Measurements from ENCODE around the gene GSPT1.
"Not testable (repeated sequence)": the region's sequence is repeated elsewhere in the genome, so short reads cannot be mapped to it uniquely, and the experiment has no call there.

The GSPT1 gene

DNA sequence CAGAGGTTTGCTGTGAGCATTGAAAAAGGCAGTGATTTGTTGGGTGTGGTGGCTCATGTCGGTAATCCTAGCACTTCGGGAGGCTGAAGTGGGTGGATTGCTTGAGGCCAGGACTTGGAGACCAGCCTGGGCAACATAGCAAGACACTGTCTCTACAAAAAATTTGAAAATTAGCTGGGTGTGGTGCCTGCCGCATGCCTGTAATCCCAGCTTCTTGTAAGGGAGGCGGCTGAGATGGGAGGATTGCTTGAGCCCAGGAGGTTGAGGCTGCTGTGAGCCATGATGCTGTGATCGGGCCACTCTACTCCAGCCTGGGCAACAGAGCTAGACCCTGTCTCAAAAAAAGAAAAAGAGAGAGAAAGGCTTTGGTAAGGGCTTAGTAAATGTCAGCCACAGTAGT, 33.1 kb upstream of the GSPT1 start:
- no peak overlapping the region for H3K27ac ChIP-seq (ENCODE audit: low read length)
- no peaks in the 10 kb centered on the region for H3K4me1 ChIP-seq (ENCODE audit: control insufficient read depth, low read depth, low read length)
- H3K36me3 ChIP-seq (ENCODE audit: control insufficient read depth, low read depth, low read length), result no peaks in the 10 kb centered on the region
- H3K27me3 ChIP-seq (ENCODE audit: control insufficient read depth, insufficient read depth, low read length), result no peaks in the 10 kb centered on the region
- H3K4me3 ChIP-seq (ENCODE audit: low read length), result no peak overlapping the region
- no peaks in the 10 kb centered on the region for H3K9me3 ChIP-seq (ENCODE audit: control insufficient read depth, low read depth, low read length)
- H3K9ac ChIP-seq (ENCODE audit: low read length), result no peak overlapping the region

- Histone ChIP-seq H3K27me3 (ENCODE audit: control insufficient read depth, insufficient read depth, low read length) (no peaks in the 10 kb centered on the region), H3K27ac (ENCODE audit: low read length) (no peak overlapping the region), H3K9ac (ENCODE audit: low read length) (no peak overlapping the region), H3K4me3 (ENCODE audit: low read length) (no peak overlapping the region), H3K4me1 (ENCODE audit: control insufficient read depth, low read depth, low read length) (no peaks in the 10 kb centered on the region), H3K36me3 (ENCODE audit: control insufficient read depth, low read depth, low read length) (no peaks in the 10 kb centered on the region), H3K9me3 (ENCODE audit: control insufficient read depth, low read depth, low read length) (no peaks in the 10 kb centered on the region)
Measured at GRCh38 chr16:11946433-11946832, 30.7 kb upstream of the GSPT1 start.

DNA sequence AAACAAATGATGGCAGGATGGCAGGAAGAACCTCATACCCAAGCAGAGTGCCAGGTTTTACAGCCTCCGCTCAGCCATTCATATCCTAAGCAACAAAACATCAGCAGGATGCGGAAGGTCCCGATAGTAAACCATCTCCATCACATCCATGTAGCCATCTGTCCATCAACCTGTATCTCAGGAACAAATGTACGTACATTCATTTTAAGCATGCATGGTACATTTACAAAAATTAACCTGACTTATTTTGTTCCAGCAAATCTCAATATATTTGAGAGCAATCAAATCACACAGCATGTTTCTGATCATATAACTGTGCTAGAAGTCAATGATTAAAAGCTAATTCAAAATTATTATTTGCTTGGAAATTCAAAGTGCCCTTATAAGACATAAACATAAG, 26.2 kb upstream of the GSPT1 start, which contains the start of gene NPIPB2:
TSS of gene NPIPB2 (minus strand) at position 101 of the 400 bp plus-strand sequence. CDS start at position 101, 0 bp downstream.
- not testable (repeated sequence) for H3K4me1 ChIP-seq (ENCODE audit: control insufficient read depth, low read depth, low read length)

DNA sequence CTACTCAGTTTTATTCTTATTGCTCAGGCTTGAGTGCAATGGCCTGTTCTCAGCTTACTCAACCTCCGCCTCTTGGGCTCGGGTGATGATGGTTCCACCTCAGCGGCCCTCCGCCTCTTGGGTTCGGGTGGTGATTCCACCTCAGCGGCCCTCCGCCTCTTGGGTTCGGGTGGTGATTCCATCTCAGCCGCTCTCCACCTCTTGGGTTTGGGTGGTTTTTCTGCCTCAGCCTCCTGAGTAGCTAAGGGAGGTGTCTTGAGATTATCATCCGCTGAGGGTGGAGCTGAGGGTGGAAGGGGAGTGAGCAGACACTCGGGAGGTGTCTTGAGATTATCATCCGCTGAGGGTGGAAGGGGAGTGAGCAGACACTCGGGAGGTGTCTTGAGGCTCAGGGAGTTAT, 11.6 kb upstream of the GSPT1 start:
- not testable (repeated sequence) for H3K4me3 ChIP-seq (ENCODE audit: low read length); H3K27ac ChIP-seq (ENCODE audit: low read length)

More for the DNA sequence above, 26.2 kb upstream of the GSPT1 start, which contains the start of gene NPIPB2:
- H3K4me3 ChIP-seq (ENCODE audit: low read length); H3K27me3 ChIP-seq (ENCODE audit: control insufficient read depth, insufficient read depth, low read length); H3K9ac ChIP-seq (ENCODE audit: low read length); H3K36me3 ChIP-seq (ENCODE audit: control insufficient read depth, low read depth, low read length); H3K9me3 ChIP-seq (ENCODE audit: control insufficient read depth, low read depth, low read length); H3K27ac ChIP-seq (ENCODE audit: low read length): not testable (repeated sequence)

DNA sequence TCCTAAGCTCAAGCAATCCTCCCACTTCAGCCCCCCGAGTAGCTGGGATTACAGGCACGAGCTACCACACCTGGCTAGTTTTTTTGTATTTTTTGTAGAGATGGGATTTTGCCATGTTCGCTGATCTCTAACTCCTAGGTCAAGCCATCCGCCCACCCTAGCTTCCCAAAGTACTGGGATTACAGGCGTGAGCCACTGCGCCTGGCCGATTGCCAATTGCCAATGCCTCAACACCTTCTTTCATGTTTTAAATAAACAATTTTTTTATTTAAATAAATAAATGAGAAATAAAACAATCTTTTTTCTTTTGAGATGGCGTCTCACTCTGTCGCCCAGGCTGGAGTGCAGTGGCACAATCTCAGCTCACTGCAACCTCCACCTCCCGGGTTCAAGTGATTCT, 8.3 kb upstream of the GSPT1 start:
- not testable (repeated sequence) for H3K9me3 ChIP-seq (ENCODE audit: control insufficient read depth, low read depth, low read length); H3K4me3 ChIP-seq (ENCODE audit: low read length); H3K27me3 ChIP-seq (ENCODE audit: control insufficient read depth, insufficient read depth, low read length); H3K27ac ChIP-seq (ENCODE audit: low read length); H3K9ac ChIP-seq (ENCODE audit: low read length); H3K36me3 ChIP-seq (ENCODE audit: control insufficient read depth, low read depth, low read length); H3K4me1 ChIP-seq (ENCODE audit: control insufficient read depth, low read depth, low read length)

More for the DNA sequence above, 11.6 kb upstream of the GSPT1 start:
- H3K9ac ChIP-seq (ENCODE audit: low read length); H3K36me3 ChIP-seq (ENCODE audit: control insufficient read depth, low read depth, low read length); H3K27me3 ChIP-seq (ENCODE audit: control insufficient read depth, insufficient read depth, low read length); H3K4me1 ChIP-seq (ENCODE audit: control insufficient read depth, low read depth, low read length); H3K9me3 ChIP-seq (ENCODE audit: control insufficient read depth, low read depth, low read length): not testable (repeated sequence)

DNA sequence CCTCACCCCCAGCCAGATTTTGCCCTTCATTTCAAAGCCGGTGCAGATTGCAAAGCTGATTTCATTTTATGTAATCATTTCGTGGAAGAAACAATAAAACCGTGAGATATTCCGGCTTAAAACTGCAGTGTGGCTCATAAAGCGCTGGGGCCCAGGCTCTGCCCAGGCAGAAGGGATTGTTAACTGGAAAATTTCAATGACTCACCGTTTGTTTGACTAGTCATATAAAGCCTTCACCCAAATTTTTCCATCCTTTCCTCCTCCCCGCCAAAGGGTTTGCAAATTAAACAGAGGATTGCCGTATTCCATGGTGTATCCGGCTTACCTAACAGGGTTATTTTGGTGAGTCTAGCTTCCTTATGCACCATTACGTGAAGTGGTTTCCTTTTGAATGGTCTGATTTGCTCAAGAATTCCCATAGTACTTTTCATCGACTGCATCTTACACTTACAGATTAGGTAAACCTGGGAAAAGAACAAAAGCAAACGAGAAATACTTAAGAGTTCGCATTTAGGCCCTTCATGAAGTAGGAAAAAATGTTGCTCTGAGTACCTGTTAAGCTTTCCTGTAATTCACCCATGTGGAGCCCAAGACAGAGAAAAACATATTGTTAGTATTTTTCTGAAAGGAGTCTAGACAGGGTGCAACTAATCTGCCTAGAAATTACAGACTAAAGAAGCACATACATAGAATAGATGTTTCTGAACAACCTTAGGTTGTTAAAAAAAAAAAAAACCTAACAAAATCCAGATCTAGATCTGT, 949 bp upstream of the GSPT1 start:
- no peaks in the 10 kb centered on the region for H3K36me3 ChIP-seq (ENCODE audit: control insufficient read depth, low read depth, low read length)
- H3K27me3 ChIP-seq (ENCODE audit: control insufficient read depth, insufficient read depth, low read length), result no peaks in the 10 kb centered on the region
- no peaks in the 10 kb centered on the region for H3K9me3 ChIP-seq (ENCODE audit: control insufficient read depth, low read depth, low read length)
- peak overlapping the region; percentile 35 for H3K27ac ChIP-seq (ENCODE audit: low read length)
- H3K4me1 ChIP-seq (ENCODE audit: control insufficient read depth, low read depth, low read length), result peaks cover 17% of the 10 kb centered on the region
- H3K9ac ChIP-seq (ENCODE audit: low read length), result peak overlapping the region; percentile 14
- peak overlapping the region; percentile 62 for H3K4me3 ChIP-seq (ENCODE audit: low read length)

- Histone ChIP-seq H3K4me1 (ENCODE audit: control insufficient read depth, low read depth, low read length) (peaks cover 17% of the 10 kb centered on the region), H3K9me3 (ENCODE audit: control insufficient read depth, low read depth, low read length) (no peaks in the 10 kb centered on the region), H3K27ac (ENCODE audit: low read length) (no peak overlapping the region), H3K9ac (ENCODE audit: low read length) (peak overlapping the region; percentile 75), H3K4me3 (ENCODE audit: low read length) (peak overlapping the region; percentile 76), H3K36me3 (ENCODE audit: control insufficient read depth, low read depth, low read length) (no peaks in the 10 kb centered on the region), H3K27me3 (ENCODE audit: control insufficient read depth, insufficient read depth, low read length) (no peaks in the 10 kb centered on the region)
Measured at GRCh38 chr16:11915114-11915643, 577 bp downstream of the GSPT1 start.

GRCh38 chr16:11914210-11915113, 1.3 kb downstream of the GSPT1 start:
- H3K4me3 ChIP-seq (ENCODE audit: low read length), result peak overlapping the region; percentile 76
- H3K36me3 ChIP-seq (ENCODE audit: control insufficient read depth, low read depth, low read length), result no peaks in the 10 kb centered on the region
- peaks cover 17% of the 10 kb centered on the region for H3K4me1 ChIP-seq (ENCODE audit: control insufficient read depth, low read depth, low read length)

GRCh38 chr16:11913425-11914079, 2.2 kb downstream of the GSPT1 start:
- Histone ChIP-seq H3K4me1 (ENCODE audit: control insufficient read depth, low read depth, low read length) (peaks cover 17% of the 10 kb centered on the region), H3K27ac (ENCODE audit: low read length) (no peak overlapping the region), H3K36me3 (ENCODE audit: control insufficient read depth, low read depth, low read length) (no peaks in the 10 kb centered on the region), H3K9ac (ENCODE audit: low read length) (peak overlapping the region; percentile 75), H3K4me3 (ENCODE audit: low read length) (peak overlapping the region; percentile 76), H3K9me3 (ENCODE audit: control insufficient read depth, low read depth, low read length) (no peaks in the 10 kb centered on the region), H3K27me3 (ENCODE audit: control insufficient read depth, insufficient read depth, low read length) (no peaks in the 10 kb centered on the region)

More at GRCh38 chr16:11914210-11915113, 1.3 kb downstream of the GSPT1 start:
- peak overlapping the region; percentile 75 for H3K9ac ChIP-seq (ENCODE audit: low read length)
- H3K27ac ChIP-seq (ENCODE audit: low read length), result no peak overlapping the region
- no peaks in the 10 kb centered on the region for H3K9me3 ChIP-seq (ENCODE audit: control insufficient read depth, low read depth, low read length)
- no peaks in the 10 kb centered on the region for H3K27me3 ChIP-seq (ENCODE audit: control insufficient read depth, insufficient read depth, low read length)

- H3K4me3 ChIP-seq (ENCODE audit: low read length), result no peak overlapping the region
- H3K9ac ChIP-seq (ENCODE audit: low read length), result no peak overlapping the region
Measured at GRCh38 chr16:11909653-11910545, 5.9 kb downstream of the GSPT1 start.

More at GRCh38 chr16:11909653-11910545, 5.9 kb downstream of the GSPT1 start:
- peaks cover 10% of the 10 kb centered on the region for H3K4me1 ChIP-seq (ENCODE audit: control insufficient read depth, low read depth, low read length)
- H3K9me3 ChIP-seq (ENCODE audit: control insufficient read depth, low read depth, low read length), result no peaks in the 10 kb centered on the region
- H3K27me3 ChIP-seq (ENCODE audit: control insufficient read depth, insufficient read depth, low read length), result no peaks in the 10 kb centered on the region
- no peaks in the 10 kb centered on the region for H3K36me3 ChIP-seq (ENCODE audit: control insufficient read depth, low read depth, low read length)
- no peak overlapping the region for H3K27ac ChIP-seq (ENCODE audit: low read length)

All from iPS-18a (cell line).